Measurements from ENCODE around the gene AADAT.

GRCh38 chr4:170038769-170039168, 51.0 kb downstream of the AADAT start:
- TF ChIP-seq POLR2A (IDR thresholded peaks at IDR 0.05; ENCODE audit: low read depth, low read length) (no peak), TAF1 (IDR thresholded peaks at IDR 0.05; ENCODE audit: low read depth, low read length) (no peak), POLR2AphosphoS5 (IDR thresholded peaks at IDR 0.05; ENCODE audit: low read depth, low read length) (no peak), SPI1 (IDR thresholded peaks at IDR 0.05; ENCODE audit: low read depth, low read length) (no peak)

All from GM12891 (cell line).